Amniotic stem cell (primary cell): ENCODE data around the gene PTPRK.

Experiments
- DNase-seq: peaks from one replicate; lab custom pipeline; 2025; lab: John Stamatoyannopoulos, UW

Gene PTPRK

DNA sequence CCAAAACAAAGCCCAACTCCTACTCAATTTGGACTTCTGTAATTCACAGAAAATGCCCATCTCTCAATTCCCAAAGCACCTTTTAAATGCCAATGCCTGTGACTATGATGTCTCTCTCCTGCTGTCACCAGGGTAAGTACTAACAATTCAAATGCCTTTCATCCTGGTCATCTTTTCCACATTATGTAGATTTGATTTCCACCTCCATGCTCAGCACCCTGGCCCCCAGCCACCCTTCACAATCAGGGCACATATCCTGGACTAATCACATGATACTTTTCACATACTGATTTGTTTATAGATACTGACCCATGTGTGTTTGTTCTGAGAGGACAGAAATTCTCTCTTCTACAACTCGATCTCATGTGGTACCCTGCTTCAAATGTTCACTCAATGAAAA lies 236.3 kb downstream of the PTPRK start:
- DNase-seq = no peak

GRCh38 chr6:128282961-128283360 lies 237.4 kb downstream of the PTPRK start:
- no peak for DNase-seq

DNA sequence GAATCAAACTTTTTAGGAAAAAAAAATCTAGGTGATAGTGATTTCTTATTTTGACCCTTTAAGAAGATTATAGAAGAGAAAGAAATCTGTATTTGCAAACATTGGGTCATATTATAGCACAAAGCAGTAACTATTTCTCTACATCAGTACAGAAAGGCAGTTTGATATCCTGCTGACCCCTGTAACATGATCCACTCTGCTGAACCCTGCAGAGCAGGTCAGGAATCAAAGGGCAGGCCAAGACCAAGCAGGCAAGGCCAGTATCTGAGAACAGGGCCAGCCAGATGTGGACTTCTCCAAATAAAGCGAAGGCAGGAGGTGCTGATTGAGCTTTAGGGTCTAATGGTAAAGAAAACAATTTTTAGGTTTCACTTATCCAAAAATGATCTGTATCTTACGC lies 239.4 kb downstream of the PTPRK start:
- no peak for DNase-seq

- DNase-seq = no peak
Observed at GRCh38 chr6:128280066-128280465, 240.3 kb downstream of the PTPRK start.

GRCh38 chr6:128278836-128279235 lies 241.6 kb downstream of the PTPRK start:
- no peak for DNase-seq

DNA sequence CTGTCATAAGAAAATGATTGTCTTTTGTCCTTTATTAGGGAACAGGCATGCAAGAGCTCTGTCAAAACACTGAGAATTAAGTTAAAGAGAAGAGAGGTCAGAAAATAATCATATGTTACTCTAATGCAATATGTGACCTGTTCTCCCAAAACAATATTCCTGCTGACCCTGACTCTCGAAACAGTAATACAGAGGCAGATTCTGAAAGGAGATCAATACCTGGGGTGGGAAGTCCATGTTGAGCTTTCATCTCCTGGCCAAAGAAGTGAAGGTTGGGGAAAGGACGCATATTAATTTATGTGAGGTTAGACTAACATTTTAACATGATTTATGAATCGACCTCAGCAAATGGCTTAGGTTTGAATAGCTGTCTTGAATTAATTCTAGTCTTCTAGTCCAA lies 243.0 kb downstream of the PTPRK start:
- no peak for DNase-seq

DNA sequence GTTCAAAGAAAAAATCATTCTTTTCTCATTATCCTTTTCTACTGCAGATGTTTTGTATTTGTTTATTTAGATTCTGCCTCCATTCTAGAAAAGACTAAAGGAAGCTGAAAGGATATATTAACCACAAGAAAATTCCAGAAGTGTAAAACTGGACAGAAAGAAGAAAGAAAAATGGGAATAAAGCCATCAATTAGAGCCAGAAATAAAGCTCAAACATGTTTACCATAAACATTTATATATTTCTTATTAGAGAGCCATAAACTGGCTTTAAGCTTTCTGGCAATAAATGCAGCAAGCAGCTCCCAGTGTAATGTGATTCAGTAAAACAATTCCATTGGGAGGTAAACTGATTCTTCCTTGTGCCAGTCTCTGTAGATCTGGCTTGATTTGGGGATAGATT lies 244.1 kb downstream of the PTPRK start:
- no peak for DNase-seq

DNA sequence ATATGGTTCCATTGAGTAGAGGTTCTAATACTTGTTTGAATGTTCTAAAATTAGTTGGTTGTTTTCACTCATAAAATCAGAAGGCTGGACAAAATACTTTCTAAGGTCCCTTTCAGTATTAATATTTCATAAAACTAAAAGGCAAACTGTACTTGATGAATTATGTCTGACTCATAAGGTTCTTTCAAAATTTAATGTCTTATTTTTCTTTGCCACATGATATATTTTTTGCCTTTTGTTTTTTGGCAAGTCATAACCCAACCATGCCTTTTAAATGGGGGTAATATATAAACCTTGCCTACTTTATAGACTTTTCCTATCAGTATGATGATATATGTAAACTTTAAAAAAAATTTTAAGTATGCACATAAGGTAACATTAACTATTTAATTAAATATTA lies 244.7 kb downstream of the PTPRK start:
- DNase-seq = no peak

DNA sequence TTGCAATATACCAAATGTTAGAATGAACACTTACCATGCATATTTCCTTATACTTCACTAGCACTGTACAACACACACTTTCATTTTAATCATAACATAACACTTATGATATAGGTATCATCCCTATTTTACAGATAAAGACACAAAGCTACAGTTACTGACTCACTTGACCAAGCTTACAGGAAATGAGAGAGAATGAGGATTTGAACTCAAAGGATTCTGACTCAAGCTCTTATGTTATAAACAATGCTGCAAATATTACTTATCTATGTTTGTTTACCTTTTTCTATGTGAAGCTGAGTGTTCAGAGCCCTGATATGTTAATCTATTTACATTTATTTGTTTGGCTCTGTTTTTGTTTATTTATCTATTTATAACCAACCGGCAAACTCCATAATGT lies 245.4 kb downstream of the PTPRK start:
- no peak for DNase-seq

- no peak for DNase-seq
Observed at GRCh38 chr6:128271527-128271926, 248.9 kb downstream of the PTPRK start.

- no peak for DNase-seq
Observed at GRCh38 chr6:128271011-128271410, 249.4 kb downstream of the PTPRK start.

DNA sequence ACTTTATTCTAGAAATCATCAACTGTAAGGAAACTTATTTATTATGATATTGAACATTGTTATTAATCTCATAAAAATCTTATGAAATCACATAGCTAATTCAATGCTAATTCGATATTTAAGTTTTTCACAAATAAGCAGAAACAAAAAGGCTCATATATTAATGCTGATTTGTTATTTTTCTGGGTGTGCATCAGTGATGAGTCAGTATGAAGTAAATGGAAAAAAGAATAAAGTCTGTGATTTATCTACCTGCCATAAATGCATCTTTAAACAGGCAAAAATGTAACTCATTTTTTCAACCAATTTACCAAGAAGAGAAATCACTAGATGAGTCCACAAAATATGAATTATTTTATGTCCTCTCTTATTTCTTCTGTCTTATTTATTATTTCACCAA lies 253.5 kb downstream of the PTPRK start:
- DNase-seq = no peak

- no peak for DNase-seq
Observed at GRCh38 chr6:128265706-128266105, 254.7 kb downstream of the PTPRK start.

DNA sequence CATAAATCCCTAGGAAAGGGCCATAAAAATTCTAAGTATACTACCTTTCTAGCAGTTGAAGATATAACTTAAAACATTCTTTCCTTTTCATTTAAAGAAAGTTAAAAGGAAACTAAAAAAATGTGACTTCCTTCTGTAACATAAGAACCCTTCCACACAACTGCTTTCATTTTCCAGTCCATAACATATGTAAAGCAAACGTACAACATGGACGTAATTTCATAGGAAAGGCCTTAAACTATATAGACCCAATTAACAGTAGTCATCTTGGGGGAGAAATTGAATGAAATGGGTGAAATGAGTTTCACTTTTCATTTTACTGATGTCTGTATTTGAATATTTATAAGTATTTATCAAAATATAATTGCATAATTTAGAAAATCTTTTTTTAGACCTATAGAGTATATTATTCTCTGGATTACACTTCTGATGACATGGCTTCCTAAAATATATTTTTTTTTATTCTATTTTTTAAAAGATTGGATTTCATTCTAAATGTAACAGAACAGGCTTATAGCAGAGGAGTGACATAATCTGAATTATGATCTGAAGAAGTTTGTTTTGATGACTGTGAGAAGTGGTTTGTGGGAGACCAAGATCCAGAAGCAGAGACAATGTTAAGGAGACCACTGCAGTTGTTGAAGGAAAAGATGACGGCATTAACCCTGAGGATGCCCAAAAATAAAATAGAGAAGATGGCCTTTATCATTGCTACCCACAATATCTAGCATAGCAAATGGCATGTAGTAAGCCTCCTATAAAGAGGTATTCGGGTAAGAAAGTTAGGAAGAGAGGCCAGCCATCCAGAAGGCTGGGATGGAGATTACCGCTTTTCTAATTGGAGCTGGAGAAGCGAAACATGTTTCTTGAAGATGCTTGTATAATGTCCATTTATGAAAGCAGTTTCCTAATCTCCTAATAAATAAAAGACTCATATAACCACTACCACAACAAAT lies 260.4 kb downstream of the PTPRK start:
- no peak for DNase-seq

DNA sequence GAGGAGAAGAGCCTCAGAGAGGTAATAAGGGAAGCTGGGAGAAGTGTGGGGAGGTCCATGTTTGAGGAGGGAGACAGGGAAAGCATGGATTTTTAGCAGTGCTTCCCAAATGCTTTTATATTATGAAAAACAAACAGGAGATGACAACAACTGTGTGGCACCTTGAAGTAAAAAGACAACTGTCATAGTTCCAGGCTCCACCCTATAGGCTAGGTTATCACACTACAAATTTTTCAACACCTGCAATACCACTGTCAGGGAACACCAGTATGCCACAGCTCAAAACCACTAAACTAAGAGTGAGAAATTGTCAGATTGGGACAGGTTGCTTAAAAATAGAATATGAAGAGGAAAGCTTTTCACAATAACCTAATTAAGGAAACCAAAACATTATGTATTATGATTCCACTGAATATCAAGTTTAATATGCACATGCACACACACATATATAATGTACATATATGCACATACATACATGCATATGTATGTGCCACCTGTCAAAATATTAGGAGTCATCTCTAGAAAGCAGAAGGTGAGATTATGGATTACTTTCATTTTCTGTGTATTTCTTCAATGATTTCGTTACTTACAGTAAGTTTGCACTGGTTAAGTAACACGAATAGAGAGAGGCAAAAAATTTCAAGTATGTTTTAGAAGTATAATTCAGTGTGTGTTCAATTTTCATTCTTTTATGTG lies 261.2 kb downstream of the PTPRK start:
- no peak for DNase-seq

GRCh38 chr6:128256095-128256494 lies 264.3 kb downstream of the PTPRK start:
- DNase-seq = no peak

DNA sequence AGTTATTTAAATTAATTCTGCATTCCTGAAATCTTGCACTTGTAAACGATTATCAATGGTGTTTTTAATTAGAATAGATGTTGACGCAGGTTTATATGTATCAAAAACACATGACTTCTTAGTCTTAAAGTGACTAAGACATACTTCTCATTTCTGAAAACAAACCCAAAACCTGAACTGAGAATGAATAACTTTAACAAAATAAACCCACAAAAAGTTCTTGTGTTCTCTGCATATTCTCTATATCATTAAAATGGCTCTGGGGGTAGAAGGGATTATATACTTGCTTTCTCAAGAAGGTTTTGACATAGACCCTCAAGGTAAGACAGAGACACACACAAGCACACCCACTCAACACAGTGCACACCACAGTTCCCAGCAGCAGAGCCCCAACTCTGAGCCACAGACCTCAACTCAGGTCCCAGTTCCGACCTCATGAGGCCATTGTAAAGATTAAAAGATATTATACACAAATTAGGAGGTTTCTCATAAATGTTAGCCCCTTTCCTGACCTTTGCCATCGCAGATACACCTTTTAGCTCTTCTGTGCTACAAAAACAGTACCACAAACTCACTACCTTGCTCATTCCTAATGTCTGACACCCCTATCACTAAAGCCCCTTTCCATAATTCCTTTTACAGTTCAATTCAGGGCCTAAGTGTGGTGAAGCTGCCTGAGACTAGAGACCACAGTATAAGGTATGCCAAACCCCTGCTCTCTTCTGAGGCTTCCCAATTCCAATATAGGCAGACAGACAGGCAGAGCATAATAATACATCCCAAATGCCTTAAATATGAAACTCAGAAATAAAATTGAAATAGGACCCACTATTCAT lies 267.8 kb downstream of the PTPRK start:
- DNase-seq = no peak

- no peak for DNase-seq
Observed at GRCh38 chr6:128251445-128252340, 268.7 kb downstream of the PTPRK start.

DNA sequence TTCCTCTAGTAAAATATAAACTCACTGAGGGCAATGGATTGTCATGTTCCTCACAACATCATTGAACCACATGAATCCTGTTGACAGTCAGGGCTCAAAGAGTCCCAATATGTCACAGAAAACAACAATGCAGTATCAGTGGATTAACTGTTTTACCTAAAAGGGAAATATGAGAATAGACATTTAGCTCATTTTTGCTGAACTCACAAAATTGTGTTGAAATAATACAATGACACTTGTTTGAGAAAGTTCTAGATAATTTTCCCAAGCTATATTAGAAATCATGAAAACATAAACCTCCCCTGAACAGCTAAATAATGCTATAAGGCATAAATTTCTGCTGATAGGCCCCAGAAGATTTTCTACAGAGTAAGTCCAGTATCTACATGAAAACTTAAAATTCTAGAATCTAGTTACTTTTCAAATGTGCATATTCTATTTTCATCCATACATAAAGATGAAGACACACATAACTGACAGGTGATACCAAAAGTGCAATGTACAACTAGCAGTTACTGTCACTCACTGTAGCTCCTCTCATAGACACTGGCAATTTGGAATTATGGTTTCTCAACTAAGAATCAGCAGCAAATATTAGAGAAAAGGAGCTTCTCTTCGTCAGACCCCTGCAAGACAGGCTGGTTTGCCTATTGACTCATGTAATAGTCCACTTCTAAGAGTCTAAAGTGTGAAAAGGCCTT lies 269.9 kb downstream of the PTPRK start:
- DNase-seq = no peak

GRCh38 chr6:128249429-128249828 lies 271.0 kb downstream of the PTPRK start:
- DNase-seq = no peak
